ENCODE data around the gene DNM3.
"Not testable (repeated sequence)": the region's sequence is repeated elsewhere in the genome, so short reads cannot be mapped to it uniquely, and the experiment has no call there.

GRCh38 chr1:172024944-172025738 is 183.8 kb downstream of the DNM3 start:
- TF ChIP-seq CTCF, POLR2A (IDR thresholded peaks at IDR 0.05): not testable (repeated sequence)

Measured in lower leg skin (tissue), 3 donors.